ENCODE data around the gene TULP3. TPM values are rescaled to one million over a fixed set of nuclear protein-coding genes. Genes with fewer than 3 reads are reported as not detected.

The TULP3 gene
- polyA plus RNA-seq, 1 experiment: 48.7 TPM

DNA sequence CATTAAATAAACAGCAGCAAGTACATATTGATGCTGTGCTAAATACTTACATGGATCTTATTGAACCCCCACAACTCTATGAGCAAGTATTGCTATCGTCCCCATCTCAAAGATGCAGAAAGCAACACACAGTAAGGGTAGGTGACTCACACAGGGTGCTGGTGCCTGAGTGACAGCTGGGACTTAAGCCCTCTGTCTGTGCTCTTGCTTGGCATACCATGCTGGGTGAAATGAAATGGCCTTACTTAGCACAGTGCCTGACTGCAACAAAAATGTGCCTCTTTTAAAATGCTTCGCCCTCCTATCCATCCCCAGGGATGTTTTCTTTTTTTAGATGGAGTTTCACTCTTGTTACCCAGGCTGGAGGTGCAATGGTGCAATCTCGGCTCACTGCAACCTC is 34.6 kb upstream of the TULP3 start:
- no peak for DNase-seq (ENCODE audit: low read depth, low spot score)
- H3K9me3 ChIP-seq (ENCODE audit: control insufficient read depth, insufficient read depth, low read length): no peaks in the 10 kb centered on the region
- no peak overlapping the region for H3K27ac ChIP-seq (ENCODE audit: low read depth, low read length)
- H3K27me3 ChIP-seq (ENCODE audit: control insufficient read depth, insufficient read depth, low read length): no peaks in the 10 kb centered on the region
- TF ChIP-seq, protein P1, sequence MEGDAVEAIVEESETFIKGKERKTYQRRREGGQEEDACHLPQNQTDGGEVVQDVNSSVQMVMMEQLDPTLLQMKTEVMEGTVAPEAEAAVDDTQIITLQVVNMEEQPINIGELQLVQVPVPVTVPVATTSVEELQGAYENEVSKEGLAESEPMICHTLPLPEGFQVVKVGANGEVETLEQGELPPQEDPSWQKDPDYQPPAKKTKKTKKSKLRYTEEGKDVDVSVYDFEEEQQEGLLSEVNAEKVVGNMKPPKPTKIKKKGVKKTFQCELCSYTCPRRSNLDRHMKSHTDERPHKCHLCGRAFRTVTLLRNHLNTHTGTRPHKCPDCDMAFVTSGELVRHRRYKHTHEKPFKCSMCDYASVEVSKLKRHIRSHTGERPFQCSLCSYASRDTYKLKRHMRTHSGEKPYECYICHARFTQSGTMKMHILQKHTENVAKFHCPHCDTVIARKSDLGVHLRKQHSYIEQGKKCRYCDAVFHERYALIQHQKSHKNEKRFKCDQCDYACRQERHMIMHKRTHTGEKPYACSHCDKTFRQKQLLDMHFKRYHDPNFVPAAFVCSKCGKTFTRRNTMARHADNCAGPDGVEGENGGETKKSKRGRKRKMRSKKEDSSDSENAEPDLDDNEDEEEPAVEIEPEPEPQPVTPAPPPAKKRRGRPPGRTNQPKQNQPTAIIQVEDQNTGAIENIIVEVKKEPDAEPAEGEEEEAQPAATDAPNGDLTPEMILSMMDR (IDR thresholded peaks at IDR 0.05; ENCODE audit: low read depth, low read length): no peak
- CTCF ChIA-PET: interaction anchor here (0.9 kb wide), 1 partner anchor 17 kb away, joined by 3 read pairs; no protein-coding TSS in a partner anchor
- POLR2A ChIA-PET: no interaction called here
- H3K4me3 ChIP-seq (ENCODE audit: low read depth, low read length): no peak overlapping the region

- CTCF ChIA-PET: interaction anchor here (1.1 kb wide), 1 partner anchor 178 kb away, joined by 4 read pairs; no protein-coding TSS in a partner anchor
Observed at GRCh38 chr12:2857021-2857431, 33.7 kb upstream of the TULP3 start, which contains the start of gene TEX52. Gene TEX52, minus strand, starts transcription at chr12:2857039. Its CDS starts 13 bp downstream, at chr12:2857026.

GRCh38 chr12:2857576-2857975 is 33.1 kb upstream of the TULP3 start:
- POLR2A ChIA-PET: interaction anchor here (1.2 kb wide), 1 partner anchor 12 kb away, joined by 4 read pairs; no protein-coding TSS in a partner anchor
- no peak overlapping the region for H3K4me3 ChIP-seq (ENCODE audit: low read depth, low read length)
- H3K9me3 ChIP-seq (ENCODE audit: control insufficient read depth, insufficient read depth, low read length): no peaks in the 10 kb centered on the region
- no peaks in the 10 kb centered on the region for H3K27me3 ChIP-seq (ENCODE audit: control insufficient read depth, insufficient read depth, low read length)
- H3K27ac ChIP-seq (ENCODE audit: low read depth, low read length): no peak overlapping the region
- TF ChIP-seq, protein P1 (IDR thresholded peaks at IDR 0.05; ENCODE audit: low read depth, low read length): no peak
- CTCF ChIA-PET: interaction anchor here (1.1 to 1.4 kb wide), 2 partner anchors 177 to 215 kb away, joined by 3 to 4 read pairs; no protein-coding TSS in a partner anchor
- DNase-seq (ENCODE audit: low read depth, low spot score): no peak

More at GRCh38 chr12:2857021-2857431, 33.7 kb upstream of the TULP3 start, which contains the start of gene TEX52:
- no peak within 1 kb of the TSS for H3K27ac ChIP-seq (ENCODE audit: low read depth, low read length)
- H3K9me3 ChIP-seq (ENCODE audit: control insufficient read depth, insufficient read depth, low read length): no peaks in the 10 kb centered on the region
- POLR2A ChIA-PET: interaction anchor here (1.2 kb wide), 1 partner anchor 12 kb away, joined by 4 read pairs; no protein-coding TSS in a partner anchor
- DNase-seq (ENCODE audit: low read depth, low spot score): no peak
- H3K4me3 ChIP-seq (ENCODE audit: low read depth, low read length): no peak within 1 kb of the TSS
- TF ChIP-seq, protein P1 (IDR thresholded peaks at IDR 0.05; ENCODE audit: low read depth, low read length): no peak
- H3K27me3 ChIP-seq (ENCODE audit: control insufficient read depth, insufficient read depth, low read length): no peaks in the 10 kb centered on the region

- H3K27ac ChIP-seq (ENCODE audit: low read depth, low read length): no peak overlapping the region
- ChIA-PET POLR2A (interaction anchor here (1.2 kb wide), 1 partner anchor 13 kb away, joined by 4 read pairs; no protein-coding TSS in a partner anchor), CTCF (interaction anchor here (1.4 kb wide), 1 partner anchor 215 kb away, joined by 3 read pairs; no protein-coding TSS in a partner anchor)
- DNase-seq (ENCODE audit: low read depth, low spot score): no peak
- no peaks in the 10 kb centered on the region for H3K9me3 ChIP-seq (ENCODE audit: control insufficient read depth, insufficient read depth, low read length)
- TF ChIP-seq, protein P1 (IDR thresholded peaks at IDR 0.05; ENCODE audit: low read depth, low read length): no peak
- H3K4me3 ChIP-seq (ENCODE audit: low read depth, low read length): no peak overlapping the region
- no peaks in the 10 kb centered on the region for H3K27me3 ChIP-seq (ENCODE audit: control insufficient read depth, insufficient read depth, low read length)
Observed at GRCh38 chr12:2858334-2858733, 32.4 kb upstream of the TULP3 start.

DNA sequence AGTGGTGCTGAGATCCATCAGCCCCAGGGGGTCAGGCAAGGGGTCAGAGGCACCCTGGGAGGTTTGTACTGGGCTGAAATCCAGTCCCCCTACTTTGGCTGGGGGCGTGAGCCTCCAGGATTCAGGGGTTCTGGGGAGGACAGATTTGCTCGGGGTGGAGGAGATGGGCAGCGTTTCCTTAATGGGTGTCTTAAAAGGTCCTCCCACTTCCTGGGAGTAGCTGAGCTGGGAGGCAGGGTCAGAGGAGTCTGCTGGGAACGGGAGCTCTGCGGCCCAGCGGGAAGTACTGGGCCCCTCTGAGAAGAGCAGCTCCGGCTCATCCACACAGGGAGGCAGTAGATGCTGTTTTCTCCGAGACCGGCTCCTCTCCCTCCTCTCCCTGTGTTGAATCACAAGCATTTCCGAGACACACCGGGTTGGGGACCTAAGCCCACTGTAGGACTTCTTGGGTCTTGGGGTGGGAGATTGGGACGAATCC is 31.7 kb upstream of the TULP3 start:
- CTCF ChIA-PET: interaction anchor here (1.4 kb wide), 1 partner anchor 214 kb away, joined by 3 read pairs; no protein-coding TSS in a partner anchor
- DNase-seq (ENCODE audit: low read depth, low spot score): no peak
- Histone ChIP-seq H3K4me3 (ENCODE audit: low read depth, low read length) (no peak overlapping the region), H3K9me3 (ENCODE audit: control insufficient read depth, insufficient read depth, low read length) (no peaks in the 10 kb centered on the region), H3K27ac (ENCODE audit: low read depth, low read length) (no peak overlapping the region), H3K27me3 (ENCODE audit: control insufficient read depth, insufficient read depth, low read length) (no peaks in the 10 kb centered on the region)
- POLR2A ChIA-PET: no interaction called here
- TF ChIP-seq, protein P1 (IDR thresholded peaks at IDR 0.05; ENCODE audit: low read depth, low read length): no peak

All from AG04450 (cell line).